Stimulated activated CD8-positive, alpha-beta memory T cell treated with anti-CD3 and anti-CD28 coated beads, Interleukin-7, amount 100 ng/mL, for 1 hour (primary cell): ENCODE data around the gene MAML1.
"Not testable (repeated sequence)": the region's sequence is repeated elsewhere in the genome, so short reads cannot be mapped to it uniquely, and the experiment has no call there.

Experiments used
- DNase-seq, 2 donors: peaks; one replicate each; pipeline ENCODE4 v3.0.0-alpha.2; 2020; ENCODE audit warnings: low read depth in 2 of 2

The MAML1 gene

GRCh38 chr5:179768326-179769085 lies 35.9 kb downstream of the MAML1 start:
- DNase-seq: no peak

GRCh38 chr5:179769271-179769670 lies 36.6 kb downstream of the MAML1 start:
- DNase-seq: no peak

GRCh38 chr5:179769796-179770195 lies 37.2 kb downstream of the MAML1 start:
- DNase-seq: no peak

DNA sequence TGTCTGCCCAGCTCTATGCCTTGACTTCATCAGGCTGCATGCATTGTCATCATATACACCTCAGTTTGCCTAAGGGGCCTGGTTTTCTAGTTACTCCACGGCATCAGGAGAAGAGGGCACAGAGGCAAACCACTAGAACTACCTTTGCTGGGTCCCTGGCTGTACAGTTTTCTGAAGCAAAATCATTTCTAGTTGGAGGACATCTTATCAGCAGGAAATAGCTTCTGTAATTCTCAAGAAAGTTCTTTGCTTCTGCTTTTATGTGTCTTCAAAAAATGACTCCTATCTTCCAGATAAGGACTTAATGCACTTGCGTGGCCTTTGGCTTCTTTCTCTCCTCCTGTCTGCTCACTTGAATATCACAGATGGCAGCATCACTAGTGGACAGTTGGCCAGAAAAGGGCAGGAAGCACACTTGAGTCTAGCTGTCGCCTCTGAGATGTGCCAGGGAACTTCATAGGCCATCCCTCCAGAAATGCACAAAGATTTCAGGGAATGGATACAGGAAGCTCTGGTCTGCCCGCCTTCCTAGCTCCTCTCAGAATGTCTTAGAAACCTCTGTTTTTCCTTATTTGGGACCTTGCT lies 38.8 kb downstream of the MAML1 start:
- DNase-seq: no peak

DNA sequence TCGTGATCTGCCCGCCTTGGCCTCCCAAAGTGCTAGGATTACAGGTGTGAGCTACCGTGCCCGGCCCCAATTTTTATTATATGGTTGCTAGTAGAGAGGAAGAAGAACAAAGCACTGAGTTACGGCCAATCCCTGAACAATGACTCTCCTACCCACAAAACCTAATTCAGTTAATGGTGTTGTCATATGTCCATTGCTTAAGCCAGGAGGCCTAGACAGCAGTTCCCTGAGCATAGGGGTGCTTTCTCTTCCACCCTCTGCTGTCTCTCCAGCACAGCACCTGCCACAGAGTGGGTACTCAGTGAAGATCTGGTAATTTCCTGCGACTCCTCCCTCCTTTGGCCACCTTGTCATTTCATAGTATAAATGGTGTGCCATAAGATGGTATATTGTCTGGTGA lies 39.7 kb downstream of the MAML1 start:
- DNase-seq: no peak

DNA sequence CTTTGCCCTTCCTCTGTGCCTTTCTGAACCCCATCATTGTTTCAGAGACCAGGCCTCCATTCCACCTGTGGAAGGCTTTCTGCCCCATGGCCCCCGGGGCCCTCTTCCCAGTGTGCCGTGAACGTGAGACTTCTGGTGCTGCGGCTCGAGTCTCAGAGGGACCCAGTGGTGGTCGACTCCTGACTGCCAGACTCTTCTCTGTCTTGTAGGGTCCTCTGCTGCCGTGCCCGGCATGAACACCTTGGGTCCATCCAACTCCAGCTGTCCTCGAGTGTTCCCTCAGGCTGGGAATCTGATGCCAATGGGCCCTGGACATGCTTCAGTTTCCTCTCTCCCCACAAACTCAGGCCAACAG lies 41.0 kb downstream of the MAML1 start:
- no peak for DNase-seq

DNA sequence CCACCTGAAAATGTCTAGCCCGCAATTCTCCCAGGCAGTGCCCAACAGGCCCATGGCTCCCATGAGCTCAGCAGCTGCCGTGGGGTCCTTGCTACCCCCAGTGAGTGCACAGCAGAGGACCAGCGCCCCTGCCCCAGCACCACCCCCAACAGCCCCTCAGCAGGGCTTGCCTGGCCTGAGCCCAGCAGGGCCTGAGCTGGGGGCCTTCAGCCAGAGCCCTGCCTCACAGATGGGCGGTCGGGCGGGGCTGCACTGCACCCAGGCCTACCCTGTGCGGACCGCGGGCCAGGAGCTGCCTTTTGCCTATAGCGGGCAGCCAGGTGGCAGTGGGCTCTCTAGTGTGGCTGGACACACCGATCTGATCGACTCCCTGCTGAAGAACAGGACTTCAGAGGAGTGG lies 41.8 kb downstream of the MAML1 start:
- no peak for DNase-seq

GRCh38 chr5:179776411-179776938 lies 43.9 kb downstream of the MAML1 start:
- DNase-seq: no peak

- no peak for DNase-seq
Measured at GRCh38 chr5:179777456-179777855, 44.8 kb downstream of the MAML1 start.

DNA sequence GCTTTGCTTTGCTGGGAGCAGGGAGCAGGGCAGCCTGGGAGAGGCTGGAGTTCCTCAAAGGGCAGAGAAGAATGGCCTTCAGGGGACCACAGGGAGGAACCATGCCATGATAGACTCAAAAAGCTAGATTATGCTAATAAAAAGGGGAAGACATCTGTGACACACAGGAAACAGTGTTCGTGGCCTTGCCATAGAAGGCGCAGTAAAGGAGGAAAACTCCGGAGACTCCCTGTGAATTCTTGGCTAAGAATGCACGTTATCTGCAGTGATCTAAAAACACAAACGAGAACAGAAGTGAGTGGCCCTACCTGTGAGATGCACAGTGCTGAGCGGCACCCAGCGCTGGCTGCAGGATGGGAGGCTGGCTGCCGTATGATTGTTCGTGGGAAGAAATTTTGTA lies 45.3 kb downstream of the MAML1 start:
- no peak for DNase-seq

GRCh38 chr5:179778591-179778990 lies 46.0 kb downstream of the MAML1 start:
- DNase-seq: no peak

DNA sequence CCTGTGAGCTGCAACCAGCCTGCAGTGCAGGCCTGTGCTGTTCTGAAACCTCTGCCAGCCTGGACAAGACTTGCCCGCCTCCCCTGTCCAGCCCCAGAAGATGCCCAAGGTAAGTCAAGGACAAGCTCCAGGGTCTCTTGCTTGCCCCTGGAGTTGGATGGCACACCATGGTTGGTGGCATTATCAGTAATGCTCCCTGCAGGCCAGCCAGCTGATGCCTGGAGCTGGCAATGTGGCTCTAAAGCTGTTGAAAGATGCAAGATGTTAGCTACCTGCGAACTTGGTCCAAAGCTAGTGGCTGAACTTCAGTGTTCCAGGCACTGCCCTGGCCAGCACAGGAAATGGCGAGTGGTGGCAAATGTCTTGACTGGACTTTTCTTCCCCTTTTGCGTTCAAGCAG lies 47.2 kb downstream of the MAML1 start:
- no peak for DNase-seq

- no peak for DNase-seq
Measured at GRCh38 chr5:179780362-179780761, 47.7 kb downstream of the MAML1 start.

DNA sequence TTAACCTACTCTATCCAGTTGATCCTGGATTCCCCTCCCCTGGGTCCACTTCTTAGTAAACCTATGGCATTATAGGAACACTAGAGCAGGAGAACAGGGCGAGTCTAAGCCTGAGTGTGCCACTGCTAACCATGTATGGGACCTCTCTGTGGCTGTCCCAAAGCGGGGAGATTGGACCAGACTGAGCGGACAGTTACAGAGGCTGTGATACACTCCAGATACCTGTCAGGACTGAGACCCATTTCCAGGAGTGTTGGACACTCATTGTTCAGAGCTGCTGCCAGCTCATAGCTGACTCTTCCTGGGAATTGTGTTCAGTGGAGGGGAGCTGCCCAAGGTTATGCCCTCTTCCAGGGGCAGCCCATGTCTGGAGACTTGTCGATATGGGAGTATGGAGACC lies 49.2 kb downstream of the MAML1 start:
- no peak for DNase-seq

DNA sequence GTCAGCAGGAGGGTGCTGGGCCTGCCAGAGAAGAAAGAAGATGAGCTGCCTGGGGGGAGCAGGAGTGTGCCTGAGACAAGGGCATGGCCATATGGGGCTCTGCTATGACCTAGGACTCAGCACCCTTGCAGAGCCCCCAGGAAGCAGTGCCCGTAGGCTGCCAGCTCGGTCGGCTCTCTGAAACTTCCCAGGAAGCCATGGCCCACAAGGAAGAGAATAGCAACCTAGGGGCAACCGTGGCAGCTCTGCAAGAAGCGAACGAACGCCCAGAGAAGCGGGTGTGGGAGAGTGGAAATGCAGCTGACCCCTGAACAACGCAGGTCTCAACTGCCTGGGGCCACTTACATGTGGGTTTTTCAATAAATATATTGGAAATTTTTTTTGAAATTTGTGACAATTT lies 50.5 kb downstream of the MAML1 start:
- no peak for DNase-seq

DNA sequence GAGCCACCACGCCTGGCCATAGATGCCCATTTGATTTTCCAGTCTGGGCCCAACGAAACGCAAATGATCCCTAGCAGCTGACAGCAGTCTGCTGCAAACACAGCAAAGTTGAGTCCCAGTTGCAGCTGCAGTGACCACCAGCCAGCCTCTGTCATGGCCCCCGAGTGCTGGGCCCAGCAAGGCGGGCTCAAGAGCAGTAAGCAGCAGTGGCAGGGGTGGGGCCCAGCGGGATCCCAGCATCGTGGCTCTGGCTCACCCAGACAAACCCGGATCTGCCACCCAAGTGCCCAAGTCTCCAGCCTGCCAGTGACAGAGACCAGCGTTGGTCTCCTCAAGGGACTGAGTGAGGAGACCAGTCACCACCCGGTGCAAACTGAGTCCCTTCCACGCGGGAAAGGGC lies 54.2 kb downstream of the MAML1 start:
- DNase-seq: no peak

DNA sequence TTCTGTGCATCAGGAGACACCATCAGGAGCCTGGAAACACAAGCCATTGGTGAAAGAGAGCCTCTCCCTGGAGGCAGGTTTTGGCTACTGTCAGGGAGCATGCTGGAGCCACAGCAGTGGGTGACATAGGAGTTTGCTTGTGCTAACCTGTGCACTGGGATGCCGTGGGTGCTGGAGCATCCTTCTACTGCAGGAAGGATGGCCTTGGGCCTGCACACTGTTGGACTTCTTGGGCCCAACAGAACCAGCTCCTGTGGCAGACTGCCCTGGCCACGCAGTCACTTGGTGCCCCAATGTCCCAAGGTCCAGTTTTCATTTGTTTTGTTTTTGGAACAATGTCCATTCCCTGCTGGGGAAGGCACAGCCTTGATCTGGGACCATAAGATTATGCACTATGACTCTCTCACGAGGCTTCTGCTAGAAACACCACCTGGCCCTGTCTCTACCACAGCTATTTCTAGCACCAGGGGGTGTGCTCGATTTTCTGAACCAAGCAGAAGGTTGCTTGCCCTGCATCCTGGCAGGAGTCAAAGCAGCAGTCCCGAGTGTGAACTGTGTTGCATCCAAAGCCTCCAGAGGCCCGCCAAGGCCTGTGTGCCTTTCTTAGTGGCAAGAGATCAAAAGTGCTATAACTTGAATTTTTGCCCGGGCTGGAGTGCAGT lies 55.7 kb downstream of the MAML1 start:
- no peak for DNase-seq

DNA sequence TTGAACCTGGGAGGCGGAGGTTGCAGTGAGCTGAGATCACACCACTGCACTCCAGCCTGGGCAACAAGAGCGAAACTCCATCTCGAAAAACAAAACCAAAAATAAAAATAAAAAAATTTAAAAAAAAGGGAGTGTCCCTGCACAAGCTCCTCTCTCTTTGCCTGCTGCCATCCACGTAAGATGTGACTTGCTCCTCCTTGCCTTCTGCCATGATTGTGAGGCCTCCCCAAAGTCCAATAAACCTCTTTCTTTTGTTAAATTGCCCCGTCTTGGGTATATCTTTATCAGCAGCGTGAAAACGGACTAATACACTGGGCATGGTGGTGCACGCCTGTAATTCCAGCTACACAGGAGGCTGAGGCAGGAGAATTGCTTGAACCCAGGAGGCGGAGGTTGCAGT lies 56.7 kb downstream of the MAML1 start:
- DNase-seq: not testable (repeated sequence)

DNA sequence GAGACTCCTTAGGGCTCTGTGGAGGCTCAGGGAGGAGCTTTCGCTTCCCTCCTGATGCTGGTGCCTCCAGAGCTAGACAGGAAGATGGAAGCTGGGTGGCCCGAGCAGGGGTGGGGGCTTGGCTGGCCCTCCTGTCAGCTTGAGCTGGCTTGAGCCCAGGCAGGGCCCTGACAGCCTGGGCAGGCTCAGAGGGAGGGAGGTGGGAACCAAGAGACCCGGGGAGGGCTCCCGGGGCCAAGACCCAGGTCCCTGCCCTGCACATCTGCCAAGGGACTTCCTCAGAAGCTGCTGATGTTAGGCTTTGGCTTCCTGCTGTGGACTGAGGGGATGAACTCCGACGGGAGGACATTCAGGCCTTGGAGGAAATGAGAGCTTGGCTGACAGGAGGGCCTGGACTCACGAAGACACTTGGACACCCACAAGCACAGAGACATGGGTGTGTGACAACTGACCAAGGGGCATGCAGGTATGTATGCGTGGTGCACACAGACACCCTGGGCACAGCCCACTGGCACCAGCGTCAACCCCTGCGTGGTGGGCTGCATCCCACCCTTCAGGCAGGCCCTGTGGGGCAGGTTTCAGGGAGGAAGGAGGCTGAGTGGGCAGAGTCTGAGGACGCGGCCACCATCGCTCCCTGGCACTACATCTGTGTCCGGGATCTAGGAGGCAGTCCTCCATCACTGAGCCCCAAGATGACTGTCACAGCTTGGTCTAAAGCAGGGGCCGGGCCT lies 59.4 kb downstream of the MAML1 start:
- no peak for DNase-seq

DNA sequence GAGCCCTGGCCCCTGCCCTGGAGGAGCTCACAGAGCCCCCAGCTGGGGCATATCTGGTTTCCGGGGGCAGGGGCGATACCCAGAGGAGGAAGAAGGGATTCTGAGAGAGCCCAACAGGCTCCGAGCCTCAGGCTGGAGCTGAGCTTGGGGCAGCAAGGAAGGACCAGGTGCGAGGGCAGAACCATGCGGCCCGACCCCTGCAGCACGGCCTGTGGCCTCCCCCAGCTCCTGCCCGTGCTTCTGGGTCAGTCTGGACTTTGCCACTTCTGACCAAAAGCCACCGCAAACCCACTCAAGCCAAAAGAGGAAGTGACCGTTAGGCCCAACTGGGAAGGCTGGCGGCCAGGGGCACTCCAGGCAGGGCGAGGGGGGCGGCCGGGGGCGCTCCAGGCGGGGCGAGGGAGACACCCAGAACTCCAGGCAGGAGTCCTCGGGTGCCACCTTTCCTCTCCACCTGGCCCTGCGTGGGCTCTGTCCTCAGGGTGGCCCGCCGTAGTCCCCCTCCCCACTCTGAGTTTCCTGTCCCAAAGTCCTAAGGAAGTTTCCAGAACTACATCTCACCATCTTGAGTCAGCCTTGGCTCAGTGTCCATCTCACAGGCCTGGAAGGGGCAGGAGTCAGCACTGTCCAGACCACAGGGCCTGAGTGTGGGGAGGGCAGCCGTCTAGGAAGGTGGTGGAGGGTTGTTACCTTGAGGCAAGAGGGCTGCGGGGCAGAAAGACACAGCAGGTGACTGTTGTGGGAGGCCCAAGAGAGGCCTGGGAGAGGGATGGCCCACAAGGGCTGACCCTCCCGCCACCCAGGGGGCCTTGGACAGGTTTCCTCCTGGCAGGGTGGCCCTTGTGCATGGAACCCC lies 60.2 kb downstream of the MAML1 start:
- DNase-seq: no peak

- no peak for DNase-seq
Measured at GRCh38 chr5:179793468-179794139, 61.0 kb downstream of the MAML1 start, which contains the start of gene LTC4S. TSS of gene LTC4S (plus strand) at chr5:179793986. CDS start at chr5:179794081, 95 bp downstream.
